CD4-positive, alpha-beta T cell treated with Interleukin-6 for 4 hours (primary cell): ENCODE data around the gene OTOG.

ENCODE experiments used
- DNase-seq: peaks from one replicate; pipeline ENCODE4 v3.0.0-alpha.2; 2020; ENCODE audit warnings: mixed read lengths

The OTOG gene

DNA sequence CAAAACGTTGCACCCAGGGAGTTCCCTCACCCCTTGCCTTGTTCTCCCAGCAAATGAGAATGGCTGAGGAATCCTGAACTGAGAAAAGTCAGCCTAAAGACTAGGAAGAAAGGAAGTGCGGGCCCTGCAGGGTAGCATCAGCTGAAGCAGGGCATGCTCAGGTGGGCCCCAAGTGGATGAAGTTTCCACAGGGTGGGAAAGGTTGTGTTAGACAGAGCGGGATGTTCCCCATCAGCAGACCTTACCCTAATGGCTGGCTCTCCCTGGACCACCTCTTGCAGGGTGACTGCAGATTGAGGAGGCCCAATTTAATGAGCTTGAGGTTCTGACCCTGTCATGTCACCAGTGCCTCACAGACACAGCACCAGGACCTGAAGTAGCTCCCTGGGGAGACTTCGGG is 90.8 kb downstream of the OTOG start:
- DNase-seq, result no peak

- DNase-seq, result no peak
Observed at GRCh38 chr11:17638311-17638710, 91.3 kb downstream of the OTOG start.

GRCh38 chr11:17639091-17639490 is 92.0 kb downstream of the OTOG start:
- no peak for DNase-seq

DNA sequence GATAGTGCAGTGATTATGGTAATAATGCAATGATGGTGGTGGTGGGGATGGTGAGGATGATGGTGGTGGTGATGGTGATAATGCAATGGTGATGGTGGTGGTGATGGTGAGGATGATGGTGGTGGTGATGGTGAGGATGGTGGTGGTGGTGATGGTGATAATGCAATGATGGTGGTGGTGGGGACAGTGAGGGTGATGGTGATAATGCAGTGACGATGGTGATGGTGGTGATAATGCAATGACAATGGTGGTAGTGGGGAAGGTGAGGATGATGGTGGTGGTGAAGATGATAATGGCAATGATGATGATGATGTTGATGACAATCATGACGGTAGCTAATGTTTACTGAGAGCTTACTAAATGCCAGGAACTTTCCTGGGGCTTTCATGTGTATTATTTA is 92.7 kb downstream of the OTOG start:
- DNase-seq, result no peak

DNA sequence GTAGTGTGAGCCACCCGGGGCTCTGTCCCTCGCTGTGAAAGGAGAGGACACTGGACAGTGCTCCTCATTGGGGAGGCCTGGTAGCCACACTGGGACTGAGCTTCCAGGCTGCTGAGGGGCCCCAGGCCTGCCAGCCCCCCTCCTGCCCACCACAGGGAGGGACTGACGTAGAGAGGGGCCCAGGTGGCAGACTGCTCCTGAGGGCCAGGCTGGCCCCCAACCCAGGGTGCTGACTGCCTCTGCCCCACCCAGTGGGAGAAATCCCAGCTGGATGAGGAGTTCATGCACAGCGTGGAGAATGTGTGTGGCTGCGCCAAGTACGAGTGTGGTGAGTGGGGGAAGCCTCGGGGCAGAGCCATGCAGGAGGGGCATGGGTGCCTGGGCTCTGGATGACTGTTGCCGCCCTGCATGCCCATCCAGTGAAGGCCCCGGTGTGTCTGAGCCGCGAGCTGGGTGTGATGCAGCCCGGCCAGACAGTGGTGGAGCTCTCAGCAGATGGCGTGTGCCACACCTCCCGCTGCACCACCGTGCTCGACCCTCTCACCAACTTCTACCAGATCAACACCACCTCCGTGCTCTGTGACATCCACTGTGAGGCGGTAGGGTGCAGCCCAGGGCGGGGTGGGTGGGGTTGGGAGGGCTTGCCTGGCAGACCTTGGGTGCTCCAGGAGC is 93.6 kb downstream of the OTOG start:
- DNase-seq, result no peak

DNA sequence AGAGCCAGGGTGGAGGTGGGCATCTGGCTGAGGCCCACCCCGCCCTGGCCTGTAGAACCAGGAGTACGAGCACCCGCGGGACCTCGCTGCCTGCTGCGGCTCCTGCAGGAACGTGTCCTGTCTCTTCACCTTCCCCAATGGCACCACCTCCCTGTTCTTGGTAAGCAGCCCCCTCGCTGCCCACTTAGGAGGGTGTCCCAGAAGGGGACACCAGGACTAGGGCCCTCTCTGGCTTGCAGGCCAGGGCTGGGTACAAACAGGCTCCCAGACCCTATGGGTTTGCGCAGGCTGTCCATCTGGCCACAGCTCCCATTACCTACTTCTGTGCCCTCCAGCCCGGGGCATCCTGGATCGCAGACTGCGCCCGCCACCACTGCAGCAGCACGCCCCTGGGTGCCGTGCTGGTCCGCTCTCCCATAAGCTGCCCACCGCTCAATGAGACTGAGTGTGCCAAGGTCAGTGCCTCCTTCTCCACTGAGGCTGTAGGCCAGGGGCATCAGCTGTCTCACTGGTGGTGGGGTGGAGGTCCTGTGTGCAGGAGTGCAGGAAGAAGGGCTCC is 94.8 kb downstream of the OTOG start:
- DNase-seq, result no peak

GRCh38 chr11:17642370-17642769 is 95.3 kb downstream of the OTOG start:
- no peak for DNase-seq

- no peak for DNase-seq
Observed at GRCh38 chr11:17642980-17643379, 95.9 kb downstream of the OTOG start.

DNA sequence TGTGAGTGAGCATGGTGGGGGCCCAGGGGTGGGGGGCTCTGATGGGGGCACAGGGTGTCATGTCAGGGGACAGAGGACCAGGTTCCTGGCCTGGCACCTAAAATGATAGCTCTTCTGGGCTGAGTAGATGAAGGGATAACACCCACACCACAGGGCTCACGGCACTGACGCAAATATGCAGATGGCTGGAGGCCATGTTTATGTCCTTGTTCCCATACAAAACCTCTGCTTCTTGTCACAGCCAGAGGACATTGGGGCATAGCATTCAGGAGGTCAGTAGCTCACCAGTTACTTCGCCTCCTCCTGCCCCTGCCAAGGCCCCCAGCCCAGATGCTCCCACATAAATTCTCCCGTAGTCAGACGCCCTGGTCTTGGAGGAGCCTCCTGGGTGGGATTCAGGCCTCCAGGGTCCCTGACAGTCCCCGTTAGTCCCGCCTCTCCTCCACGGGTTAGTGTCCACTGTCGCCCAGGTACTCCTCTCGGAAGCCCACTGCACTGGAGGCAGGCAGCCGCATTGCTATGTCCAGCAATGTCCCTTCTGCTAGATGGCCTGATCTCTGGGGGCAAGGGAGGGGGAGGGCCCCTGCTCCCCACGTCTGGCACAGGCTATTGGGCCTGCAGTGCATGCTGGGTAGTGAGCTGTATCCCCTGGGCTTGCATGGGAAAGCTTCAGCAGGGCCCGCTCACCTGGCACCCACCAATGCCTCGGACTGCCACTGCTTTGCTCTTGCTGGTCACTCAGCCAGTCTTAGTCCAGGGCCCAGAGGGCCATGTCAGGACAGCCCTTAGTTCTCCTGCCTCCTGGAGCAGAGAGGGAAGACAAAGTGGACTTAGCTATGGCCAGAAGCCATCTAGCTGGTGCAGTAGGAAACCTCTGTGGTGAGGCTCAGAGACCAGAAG is 96.7 kb downstream of the OTOG start:
- DNase-seq, result no peak

DNA sequence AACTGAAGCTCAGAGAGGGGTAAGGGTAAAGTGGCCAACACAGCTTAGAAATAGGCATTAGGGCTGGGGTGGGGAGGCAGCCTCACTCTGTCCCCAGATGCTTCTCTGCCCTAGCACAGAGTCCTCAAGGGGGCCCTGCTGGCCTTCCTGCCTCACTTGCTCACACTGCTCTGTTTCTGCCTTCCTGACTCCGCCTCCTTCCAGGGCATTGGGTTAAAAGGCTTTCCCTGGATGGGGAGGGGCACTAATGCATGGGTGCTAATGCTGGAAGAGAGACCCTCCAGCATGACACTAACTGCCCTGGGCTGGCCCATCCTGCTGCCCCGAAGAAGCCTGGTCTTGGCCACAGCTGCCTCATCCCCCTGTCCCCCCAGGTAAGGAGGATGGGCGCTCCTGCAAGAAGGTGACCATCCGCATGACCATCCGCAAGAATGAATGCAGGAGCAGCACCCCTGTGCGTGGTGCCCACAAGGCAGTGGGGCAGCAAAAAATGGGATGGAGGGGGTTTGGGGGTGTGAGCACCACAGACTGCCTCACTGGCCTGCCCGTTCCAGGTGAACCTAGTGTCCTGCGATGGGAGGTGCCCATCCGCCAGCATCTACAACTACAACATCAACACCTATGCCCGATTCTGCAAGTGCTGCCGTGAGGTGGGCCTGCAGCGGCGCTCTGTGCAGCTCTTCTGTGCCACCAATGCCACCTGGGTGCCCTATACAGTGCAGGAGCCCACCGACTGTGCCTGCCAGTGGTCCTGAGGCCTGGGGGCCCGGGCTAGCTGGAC is 98.3 kb downstream of the OTOG start:
- DNase-seq, result no peak

GRCh38 chr11:17646451-17647145 is 99.5 kb downstream of the OTOG start:
- no peak for DNase-seq

GRCh38 chr11:17648528-17648927 is 101.5 kb downstream of the OTOG start:
- no peak for DNase-seq

GRCh38 chr11:17649261-17649660 is 102.2 kb downstream of the OTOG start:
- no peak for DNase-seq

DNA sequence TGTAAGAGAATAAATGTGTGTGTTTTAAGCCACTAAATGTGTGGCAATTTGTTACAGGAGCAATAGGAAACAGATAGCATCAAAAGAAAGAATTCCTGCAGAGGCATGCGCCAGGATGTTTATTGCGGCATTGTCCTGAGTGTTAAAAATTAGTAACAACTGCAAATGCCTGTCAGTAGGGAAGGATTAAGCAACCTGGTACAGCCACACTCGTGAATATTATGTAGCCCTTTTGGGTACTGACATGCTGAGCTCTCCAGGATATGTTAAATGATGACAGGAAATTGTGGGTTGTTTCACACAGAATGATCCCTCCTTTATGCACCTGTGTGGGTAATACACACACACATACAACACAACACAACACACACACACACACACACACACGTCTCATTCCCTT is 102.6 kb downstream of the OTOG start:
- no peak for DNase-seq

GRCh38 chr11:17650127-17650911 is 103.3 kb downstream of the OTOG start:
- no peak for DNase-seq

- DNase-seq, result no peak
Observed at GRCh38 chr11:17651061-17651460, 104.0 kb downstream of the OTOG start.

DNA sequence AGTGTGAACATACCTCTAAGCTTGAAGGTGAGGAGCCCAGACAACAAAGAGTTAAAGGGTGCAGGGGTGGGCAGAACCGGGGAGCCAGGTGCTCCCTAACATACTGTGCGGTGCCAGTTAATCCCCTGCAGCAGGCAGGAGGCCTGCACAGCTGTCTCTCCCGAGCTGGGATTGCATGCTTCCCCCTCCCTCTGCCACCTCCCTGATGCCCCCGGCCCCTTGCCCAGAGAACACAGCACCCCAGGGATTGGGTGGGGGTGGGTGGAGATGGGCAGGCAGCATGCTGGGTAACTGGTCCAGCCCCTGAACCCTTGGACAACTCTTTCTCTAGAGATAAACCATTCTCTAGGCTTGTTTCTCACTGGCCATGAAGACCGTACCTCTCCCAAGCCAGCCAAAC is 104.6 kb downstream of the OTOG start:
- no peak for DNase-seq

DNA sequence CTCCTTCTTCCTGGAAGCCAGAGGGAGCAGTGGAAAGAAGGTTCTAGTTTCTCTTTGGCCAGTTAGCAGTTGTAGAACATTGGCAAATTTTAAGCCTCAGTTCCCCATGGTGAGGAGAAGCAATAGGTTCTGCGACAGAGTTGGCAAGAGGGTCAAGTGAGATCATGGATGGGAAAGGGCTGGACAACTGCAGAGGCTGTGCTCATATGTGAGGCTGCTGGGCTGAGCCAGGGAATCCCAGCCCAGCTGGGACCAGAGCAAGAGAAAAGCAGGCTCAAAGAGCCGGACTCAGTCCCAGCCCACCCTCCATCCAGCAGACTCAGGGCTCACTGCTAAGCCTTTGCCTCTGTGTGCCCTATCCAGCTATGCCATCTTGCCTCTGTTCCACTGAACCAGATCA is 105.5 kb downstream of the OTOG start:
- no peak for DNase-seq

- no peak for DNase-seq
Observed at GRCh38 chr11:17653611-17654010, 106.6 kb downstream of the OTOG start.

GRCh38 chr11:17655682-17656081 is 108.6 kb downstream of the OTOG start:
- DNase-seq, result no peak

DNA sequence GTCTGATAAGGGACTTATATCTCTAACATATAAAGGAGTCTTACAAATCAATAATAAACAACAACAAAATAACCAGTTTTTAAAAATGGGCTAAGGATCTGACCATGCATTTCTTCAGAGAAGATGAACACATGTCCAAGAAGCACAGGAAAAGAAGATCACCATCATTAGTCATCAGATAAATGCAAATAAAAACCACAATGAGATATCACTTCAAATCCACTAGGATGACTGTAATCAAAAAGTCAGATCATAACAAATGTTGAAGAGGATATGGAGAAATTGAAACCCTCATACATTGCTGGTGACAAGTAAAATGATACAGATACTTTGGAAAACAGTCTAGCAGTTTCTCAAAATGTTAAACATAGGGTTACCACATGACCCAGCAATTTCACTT is 111.2 kb downstream of the OTOG start:
- DNase-seq, result no peak

DNA sequence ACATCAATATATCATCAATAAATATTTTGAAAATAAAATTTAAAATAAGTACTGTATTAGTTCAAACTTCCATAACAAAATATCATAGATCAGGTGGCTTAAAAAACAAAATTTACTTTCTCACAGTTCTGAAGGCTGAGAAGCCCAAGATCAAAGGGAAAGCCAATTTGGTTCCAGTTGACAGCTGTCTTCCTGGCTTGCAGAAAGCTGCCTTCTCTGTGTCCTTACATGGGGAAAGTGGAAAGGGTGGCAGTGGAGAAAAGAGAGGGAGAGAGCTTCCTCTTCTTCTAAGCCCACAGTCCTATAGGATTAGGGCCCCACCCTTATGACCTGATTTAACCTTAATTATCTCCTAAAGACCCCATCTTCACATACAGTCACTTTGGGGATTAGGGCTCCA is 121.1 kb downstream of the OTOG start:
- no peak for DNase-seq
